GM18907 (cell line): ENCODE results near the gene PDSS1.
A peak's percentile ranks its signal among the peaks of the same experiment; 100 is the strongest.
"Not testable (repeated sequence)": the region's sequence is repeated elsewhere in the genome, so short reads cannot be mapped to it uniquely, and the experiment has no call there.

ENCODE experiments used
- ATAC-seq: cut with Tn5 transposase; IDR thresholded peaks from one replicate; pipeline ENCODE4 v1.9.1; 2021; ENCODE audit warnings: mild to moderate bottlenecking, moderate library complexity; ENCODE audit not compliant: unreplicated experiment

Gene PDSS1, protein sequence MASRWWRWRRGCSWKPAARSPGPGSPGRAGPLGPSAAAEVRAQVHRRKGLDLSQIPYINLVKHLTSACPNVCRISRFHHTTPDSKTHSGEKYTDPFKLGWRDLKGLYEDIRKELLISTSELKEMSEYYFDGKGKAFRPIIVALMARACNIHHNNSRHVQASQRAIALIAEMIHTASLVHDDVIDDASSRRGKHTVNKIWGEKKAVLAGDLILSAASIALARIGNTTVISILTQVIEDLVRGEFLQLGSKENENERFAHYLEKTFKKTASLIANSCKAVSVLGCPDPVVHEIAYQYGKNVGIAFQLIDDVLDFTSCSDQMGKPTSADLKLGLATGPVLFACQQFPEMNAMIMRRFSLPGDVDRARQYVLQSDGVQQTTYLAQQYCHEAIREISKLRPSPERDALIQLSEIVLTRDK

DNA sequence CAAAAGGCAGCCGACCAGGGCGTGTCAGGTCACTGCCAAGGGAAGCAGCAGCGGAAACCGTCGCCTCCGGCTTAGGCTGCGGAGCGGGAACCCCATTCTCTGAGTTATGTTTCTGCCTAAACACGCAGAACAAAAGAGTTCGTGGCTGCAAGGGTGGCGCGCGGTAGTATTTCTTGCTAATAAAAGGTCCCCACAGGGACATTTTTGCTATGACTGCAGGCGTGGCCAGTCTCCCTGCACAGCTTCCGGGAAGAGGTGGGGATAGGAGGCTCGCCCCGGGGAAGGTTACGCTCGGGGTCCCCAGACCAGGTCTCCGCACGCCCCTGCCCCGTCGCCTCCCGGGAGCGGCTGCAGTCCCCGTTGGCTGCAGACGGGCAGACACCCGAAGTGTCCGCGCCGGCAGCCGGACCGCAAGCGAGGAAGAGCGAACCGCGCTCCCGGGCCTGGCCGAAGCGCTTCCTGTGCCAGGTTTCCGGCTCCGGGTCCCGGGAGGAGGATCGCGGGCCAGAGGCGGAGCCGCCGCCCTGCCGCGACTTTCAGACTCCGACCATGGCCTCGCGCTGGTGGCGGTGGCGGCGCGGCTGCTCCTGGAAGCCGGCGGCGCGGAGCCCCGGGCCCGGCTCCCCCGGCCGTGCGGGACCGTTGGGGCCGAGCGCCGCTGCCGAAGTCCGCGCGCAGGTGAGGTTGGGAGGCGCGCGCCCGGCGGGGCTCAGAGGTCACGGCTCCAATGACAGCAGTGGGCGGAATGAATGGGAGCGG lies at the start of gene PDSS1:
TSS of gene PDSS1 (plus strand) at position 539 of the 759 bp plus-strand sequence. CDS start at position 550, 11 bp downstream.
- peak; percentile 85 for ATAC-seq

DNA sequence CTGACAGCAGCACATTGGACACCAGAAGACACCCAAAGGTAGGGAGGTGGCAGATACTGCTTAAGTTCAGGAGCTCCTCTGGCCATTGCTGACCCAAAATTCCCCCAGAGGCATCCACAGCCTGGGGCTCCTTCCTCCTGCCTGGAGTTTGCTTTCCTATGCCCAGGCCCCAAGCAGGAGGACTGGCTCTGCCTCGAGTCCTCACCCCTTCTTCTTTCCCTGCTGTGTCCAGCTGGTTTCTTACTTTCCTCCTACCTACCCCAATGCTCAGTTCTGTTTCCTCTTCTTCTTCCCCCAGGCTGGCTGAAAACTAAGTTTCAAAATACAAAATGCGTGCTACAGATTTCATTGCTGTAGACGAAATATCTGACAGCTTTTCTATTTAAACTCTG lies 49.3 kb upstream of the PDSS1 start:
- not testable (repeated sequence) for ATAC-seq

DNA sequence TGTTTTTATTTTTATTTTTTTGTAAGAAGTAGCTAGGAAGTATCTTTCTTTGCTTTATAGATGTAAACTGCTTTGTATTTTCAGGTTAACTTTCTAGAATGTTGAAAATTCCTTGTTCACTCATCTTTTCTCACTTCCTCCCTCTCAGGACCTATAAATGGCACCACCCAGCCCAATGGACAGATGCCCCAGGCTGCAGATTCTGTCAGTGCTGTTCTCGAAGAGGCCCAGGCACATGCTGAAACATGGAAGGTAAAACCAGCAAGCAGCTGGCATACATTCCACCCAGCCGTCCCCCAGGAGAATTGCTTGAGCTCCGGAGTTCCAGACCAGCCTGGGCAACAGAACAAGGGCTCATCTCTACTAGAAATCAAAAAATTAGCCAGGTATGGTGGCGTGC lies 47.1 kb upstream of the PDSS1 start:
- ATAC-seq, result no peak

GRCh38 chr10:26651476-26651875 lies 46.0 kb upstream of the PDSS1 start:
- ATAC-seq, result not testable (repeated sequence)

GRCh38 chr10:26653004-26653403 lies 44.5 kb upstream of the PDSS1 start:
- no peak for ATAC-seq

DNA sequence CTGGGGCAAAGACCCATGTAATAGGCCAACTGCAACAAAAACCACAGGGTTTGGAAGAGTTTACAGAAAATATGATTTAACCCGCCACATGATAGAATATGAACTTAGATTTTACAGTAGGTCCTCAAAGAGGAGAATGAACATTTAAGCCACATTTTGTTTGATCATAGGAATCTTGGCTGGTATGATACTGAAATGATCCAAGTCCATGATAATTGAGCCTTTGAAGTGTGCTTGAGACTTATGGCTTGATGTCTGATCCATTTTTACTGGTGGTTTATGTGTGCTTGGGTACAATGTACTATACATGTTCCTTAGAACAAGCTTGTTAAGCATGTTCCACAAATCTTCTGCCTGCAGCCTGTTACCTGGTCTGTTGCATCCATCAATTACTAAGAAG lies 41.8 kb upstream of the PDSS1 start:
- no peak for ATAC-seq

GRCh38 chr10:26662864-26663263 lies 34.6 kb upstream of the PDSS1 start:
- ATAC-seq, result no peak

- no peak for ATAC-seq
Measured at GRCh38 chr10:26665080-26666048, 32.1 kb upstream of the PDSS1 start.

DNA sequence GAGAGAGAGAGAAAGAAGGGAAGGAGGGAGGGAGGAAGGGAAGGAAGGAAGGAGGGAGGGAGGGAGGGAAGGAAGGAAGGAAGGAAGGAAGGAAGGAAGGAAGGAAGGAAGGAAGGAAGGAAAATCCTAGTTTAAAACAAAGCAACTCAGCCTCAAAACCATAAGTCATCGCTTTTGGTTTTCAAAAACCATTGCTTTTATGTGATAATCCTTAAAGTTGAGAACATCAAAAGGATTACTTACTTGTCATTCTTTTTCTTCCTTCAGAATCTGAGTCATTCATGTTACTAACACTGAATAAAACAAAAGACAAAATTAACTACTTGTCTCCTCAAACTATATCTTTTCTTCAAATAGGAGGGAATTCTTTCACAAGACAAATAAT lies 21.6 kb upstream of the PDSS1 start:
- no peak for ATAC-seq

GRCh38 chr10:26679588-26679987 lies 17.9 kb upstream of the PDSS1 start:
- no peak for ATAC-seq

GRCh38 chr10:26681076-26681475 lies 16.4 kb upstream of the PDSS1 start:
- no peak for ATAC-seq

DNA sequence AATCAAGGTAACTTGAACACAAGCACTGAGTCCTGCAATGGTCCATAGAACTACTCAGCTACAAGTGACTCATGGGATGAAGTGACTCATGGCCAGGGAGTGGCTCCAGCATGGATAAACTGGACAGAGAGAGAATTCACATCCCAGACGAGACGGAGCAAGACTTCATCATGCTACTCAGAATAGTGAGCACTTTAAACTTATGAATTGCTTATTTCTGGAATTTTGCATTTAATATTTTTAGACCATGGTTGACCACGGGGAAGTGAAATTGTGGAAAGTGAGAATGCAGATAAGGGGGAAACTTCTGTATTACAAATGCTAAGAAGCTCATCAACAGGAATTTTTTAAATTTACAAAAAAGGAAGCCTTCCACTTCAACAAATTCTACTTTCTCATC lies 15.5 kb upstream of the PDSS1 start:
- not testable (repeated sequence) for ATAC-seq

DNA sequence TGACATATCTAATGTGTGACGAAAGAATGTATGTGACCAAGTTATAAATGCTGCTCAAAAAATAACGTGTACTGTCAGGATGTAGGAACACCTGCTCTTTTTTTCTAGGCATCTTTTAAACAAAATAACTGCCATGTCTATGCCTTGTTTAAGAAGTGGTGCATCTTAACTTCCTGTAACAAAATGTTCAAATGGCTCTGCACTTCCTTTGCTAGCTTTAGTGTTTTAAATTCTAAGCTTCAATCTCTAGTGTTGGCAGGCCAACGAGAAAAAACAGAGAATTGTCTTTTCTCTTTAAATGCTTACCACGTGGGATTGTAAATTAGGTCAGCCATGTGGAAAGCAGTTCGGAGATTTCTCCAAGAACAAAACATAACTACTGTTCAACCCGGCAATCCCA lies 14.6 kb upstream of the PDSS1 start:
- no peak for ATAC-seq

DNA sequence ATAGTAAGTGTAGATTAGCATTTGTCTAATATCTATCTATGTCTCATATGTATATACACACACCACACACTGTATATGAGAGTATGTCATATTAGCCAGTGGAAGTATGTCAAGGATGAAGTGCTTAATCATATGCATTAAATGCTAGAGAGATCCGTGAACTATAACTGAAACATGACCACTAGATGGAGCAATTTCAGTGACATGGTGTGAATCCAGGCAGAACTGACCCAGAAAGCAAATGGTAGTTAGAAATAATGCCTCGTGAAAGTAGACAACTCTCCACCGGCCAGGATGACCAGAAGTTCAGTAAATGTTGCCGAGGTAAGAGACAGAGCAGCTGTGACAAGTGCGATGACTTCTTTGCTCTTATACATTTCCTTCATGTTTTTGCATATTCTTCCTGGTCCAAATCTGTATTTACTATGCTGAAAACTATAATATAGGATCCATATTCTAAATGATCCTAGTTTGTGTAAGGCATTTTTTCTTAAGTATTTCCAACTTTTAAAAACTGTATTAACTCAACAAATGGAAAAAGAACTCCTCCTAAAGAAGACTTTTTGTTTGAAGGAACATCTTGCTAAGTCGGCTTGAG lies 12.7 kb upstream of the PDSS1 start:
- peak; percentile 85 for ATAC-seq

DNA sequence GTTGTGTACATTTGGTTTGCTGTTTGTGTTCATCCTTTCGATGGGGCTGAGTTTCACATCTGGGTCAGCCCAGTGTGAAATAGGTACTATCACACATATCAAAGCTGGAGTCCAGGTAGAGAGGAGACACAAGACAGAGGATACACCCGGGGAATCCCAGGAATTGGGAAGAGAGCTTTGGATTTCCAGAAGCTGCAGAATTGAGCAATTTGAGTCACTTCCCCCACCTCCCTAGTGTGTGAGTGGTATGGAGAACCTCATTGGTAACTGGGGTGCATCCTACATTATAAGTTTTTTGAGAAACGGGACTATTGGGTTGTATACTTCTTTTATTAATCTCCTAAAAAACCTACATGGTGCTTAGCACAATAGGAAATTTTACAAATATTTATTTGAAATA lies 12.1 kb upstream of the PDSS1 start:
- no peak for ATAC-seq

GRCh38 chr10:26689399-26689798 lies 8.1 kb upstream of the PDSS1 start:
- no peak for ATAC-seq

DNA sequence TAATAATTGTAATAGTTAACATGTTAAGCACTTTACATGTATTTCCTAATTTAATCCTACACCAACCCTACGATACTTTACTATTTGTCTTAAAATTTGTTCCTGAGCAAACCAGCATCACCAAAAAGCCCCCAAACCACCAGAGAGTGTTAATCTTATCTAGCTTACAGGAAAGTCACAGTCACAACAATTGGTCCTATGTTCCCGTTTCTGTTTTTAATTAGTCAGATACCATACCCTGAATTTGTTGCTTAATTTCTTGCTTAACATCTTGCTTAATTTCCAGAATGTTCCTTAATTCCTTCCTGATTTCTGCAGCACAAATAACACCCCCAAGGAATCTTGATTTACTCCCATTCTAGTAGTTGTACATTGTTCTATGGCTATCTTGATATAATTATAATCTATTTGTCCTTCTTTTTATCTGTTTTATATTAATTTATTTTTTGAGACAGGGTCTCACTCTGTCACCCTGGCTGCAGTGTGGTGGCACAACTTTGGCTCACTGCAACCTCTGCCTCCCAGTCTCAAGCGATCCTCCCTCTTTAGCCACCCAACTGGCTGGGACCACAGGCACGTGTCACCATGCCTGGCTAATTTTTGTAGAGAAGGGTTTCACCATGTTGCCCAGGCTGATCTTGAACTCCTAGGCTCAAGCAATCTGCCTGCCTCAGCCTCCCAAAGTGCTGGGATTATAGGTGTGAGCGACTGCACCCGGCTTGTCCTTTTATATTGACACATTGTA lies 6.6 kb upstream of the PDSS1 start:
- ATAC-seq, result no peak

GRCh38 chr10:26694536-26694935 lies 3.0 kb upstream of the PDSS1 start:
- ATAC-seq, result not testable (repeated sequence)

GRCh38 chr10:26696786-26697162 lies 727 bp upstream of the PDSS1 start:
- ATAC-seq, result peak; percentile 8
